Thyroid gland (tissue), 4 donors: ENCODE data around the gene GLIPR2. TPM values are rescaled to one million over a fixed set of nuclear protein-coding genes. Genes with fewer than 3 reads are reported as not detected.
A peak's percentile ranks its signal among the peaks of the same experiment; 100 is the strongest.

Experiments
- DNase-seq, 2 donors: peaks; one replicate each; pipeline ENCODE4 v3.0.0-alpha.2; 2019
- H3K27ac ChIP-seq, 3 donors: fragments of 200-600 bp; sonication (generic); 1 replicate in 2 of 3; 2 replicates in 1 of 3; pipeline ENCODE4 v1.5.1; 2016 to 2019; ENCODE audit warnings: mild to moderate bottlenecking in 1 of 3, moderate library complexity in 1 of 3
- H3K27me3 ChIP-seq: fragments of 200-600 bp; sonication (generic); one replicate; pipeline ENCODE4 v1.5.1; 2019
- H3K36me3 ChIP-seq, 2 donors: fragments of 200-600 bp; sonication (generic); one replicate each; pipeline ENCODE4 v1.5.1; 2016 to 2019
- H3K4me1 ChIP-seq, 2 donors: fragments of 200-600 bp; sonication (generic); one replicate each; pipeline ENCODE4 v1.5.1; 2017 to 2019
- H3K4me3 ChIP-seq, 3 donors: fragments of 200-600 bp; sonication (generic); replicated peaks in 1 of 3; 1 replicate in 2 of 3; 2 replicates in 1 of 3; pipeline ENCODE4 v1.5.1; 2016; ENCODE audit warnings: mild to moderate bottlenecking in 1 of 3
- H3K9me3 ChIP-seq: fragments of 200-600 bp; sonication (generic); one replicate; pipeline ENCODE4 v1.5.1; 2017
- CTCF ChIP-seq, 6 experiments: fragments of 200-600 bp in 3 of 6; fragments of 450-650 bp in 3 of 6; sonication (generic) in 3 of 6; IDR thresholded peaks; one replicate each; pipeline ENCODE4 v1.5.1; 2016 to 2019; ENCODE audit warnings: antibody characterized with exemption in 6 of 6, mild to moderate bottlenecking in 2 of 6, inconsistent platforms in 1 of 6, moderate library complexity in 1 of 6
- POLR2A ChIP-seq, 2 donors: fragments of 450-650 bp; IDR thresholded peaks; one replicate each; pipeline ENCODE4 v1.6.1; 2017; ENCODE audit warnings: antibody characterized with exemption in 2 of 2, mild to moderate bottlenecking in 2 of 2, moderate library complexity in 1 of 2
- WGBS, 2 donors: methylation state at CpG; one replicate each; pipeline ENCODE4 v1.1.5; 2017; 5-methylcytosine and 5-hydroxymethylcytosine counted together
- intact Hi-C: fragments of 100-400 bp; cut with DNase I; formaldehyde crosslinking; loops from one replicate; pipeline ENCODE4 v1.15.1; 2023
- total RNA-seq, 4 donors: library from RNA; depleted of rRNA; stranded (reverse); fragments of >200 nt; gene quantifications; one replicate each; pipeline ENCODE4 v1.2.3, GENCODE V29; 2016

GLIPR2 gene
- total RNA-seq, 4 donors from 2014 or later = 15.6 to 25.1 (median 20.4) TPM

- Histone ChIP-seq H3K9me3 (no peaks in the 10 kb centered on the region), H3K27ac (no peak overlapping the region), H3K4me3 (no peak overlapping the region), H3K4me1 (peaks cover 0 to 6% of the 10 kb centered on the region in 2 donors), H3K27me3 (no peaks in the 10 kb centered on the region), H3K36me3 (no peaks in the 10 kb centered on the region)
- no peak for DNase-seq
- TF ChIP-seq POLR2A (IDR thresholded peaks at IDR 0.05) (no peak), CTCF (IDR thresholded peaks at IDR 0.05) (no peak)
- intact Hi-C loops = no loop called here
- 83 to 90% methylated on average over 9 of the region's 9 CpGs for WGBS, 2 donors
Measured at GRCh38 chr9:36092509-36093215, 43.9 kb upstream of the GLIPR2 start.

- Histone ChIP-seq H3K4me1 (peaks cover 0 to 6% of the 10 kb centered on the region in 2 donors), H3K9me3 (no peaks in the 10 kb centered on the region), H3K27me3 (no peaks in the 10 kb centered on the region), H3K27ac (no peak overlapping the region), H3K4me3 (no peak overlapping the region), H3K36me3 (no peaks in the 10 kb centered on the region)
- no peak for DNase-seq
- intact Hi-C loops = no loop called here
- TF ChIP-seq POLR2A (IDR thresholded peaks at IDR 0.05) (no peak), CTCF (IDR thresholded peaks at IDR 0.05) (no peak)
- WGBS, 2 donors = 89 to 95% methylated on average over 2 of the region's 2 CpGs
Measured at GRCh38 chr9:36093384-36093783, 43.1 kb upstream of the GLIPR2 start.

- intact Hi-C loops = no loop called here
- Histone ChIP-seq H3K27ac (no peak overlapping the region), H3K9me3 (no peaks in the 10 kb centered on the region), H3K4me3 (no peak overlapping the region), H3K27me3 (no peaks in the 10 kb centered on the region), H3K36me3 (no peaks in the 10 kb centered on the region), H3K4me1 (no peaks in the 10 kb centered on the region)
- TF ChIP-seq CTCF (IDR thresholded peaks at IDR 0.05) = no peak
- TF ChIP-seq POLR2A (IDR thresholded peaks at IDR 0.05) = no peak
- DNase-seq = no peak
- WGBS, 2 donors = 91 to 100% methylated on average over 1 of the region's 1 CpG
Measured at GRCh38 chr9:36099718-36100117, 36.8 kb upstream of the GLIPR2 start.

GRCh38 chr9:36100532-36100931, 36.0 kb upstream of the GLIPR2 start:
- Histone ChIP-seq H3K9me3 (no peaks in the 10 kb centered on the region), H3K4me1 (no peaks in the 10 kb centered on the region), H3K4me3 (no peak overlapping the region), H3K27ac (no peak overlapping the region), H3K36me3 (no peaks in the 10 kb centered on the region), H3K27me3 (no peaks in the 10 kb centered on the region)
- 73 to 83% methylated on average over 3 of the region's 3 CpGs for WGBS, 2 donors
- no peak for TF ChIP-seq POLR2A (IDR thresholded peaks at IDR 0.05)
- no peak for TF ChIP-seq CTCF (IDR thresholded peaks at IDR 0.05)
- DNase-seq = no peak
- intact Hi-C loops = no loop called here

DNA sequence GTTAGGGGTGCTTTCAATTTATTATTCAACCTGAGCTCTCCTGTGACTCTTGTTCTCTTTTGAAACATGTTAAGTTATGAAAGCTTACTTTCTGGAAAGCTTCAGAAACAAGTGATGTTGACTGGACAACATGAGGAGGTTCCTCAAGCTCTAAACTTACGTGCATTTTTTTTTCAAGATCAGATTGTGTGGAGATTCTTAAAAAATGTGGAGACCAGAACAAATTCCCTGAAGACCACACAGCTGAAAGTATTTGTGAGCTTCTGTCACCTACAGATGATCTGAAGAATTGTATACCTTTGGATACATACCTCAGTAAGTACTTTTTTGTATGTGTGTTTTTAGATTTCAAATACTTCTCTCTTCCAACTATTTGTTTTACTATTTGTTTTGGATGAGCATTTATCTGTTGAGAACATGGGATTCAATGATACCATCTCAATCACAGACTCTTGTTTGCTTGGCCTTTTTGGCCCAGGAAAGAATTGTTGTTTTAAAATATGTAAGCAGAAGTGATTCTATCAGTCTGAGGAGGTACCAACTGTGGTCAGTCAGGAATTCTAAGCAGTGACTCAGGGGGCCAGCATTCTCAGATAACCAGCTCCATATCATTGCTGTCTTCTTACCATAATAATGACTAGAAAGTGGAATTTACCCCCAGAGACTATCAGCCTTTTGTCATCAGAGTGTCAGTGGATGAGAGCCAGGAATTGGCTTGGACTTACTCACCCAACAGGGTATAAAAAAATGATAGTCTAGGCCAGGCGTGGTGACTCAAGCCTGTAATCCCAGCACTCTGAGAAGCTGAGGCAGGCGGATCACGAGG, 34.4 kb upstream of the GLIPR2 start:
- intact Hi-C loops = loop anchor here (2.0 kb wide), 1 partner anchor 65 kb away; no protein-coding TSS in a partner anchor
- WGBS, 2 donors = 66 to 70% methylated on average over 4 of the region's 4 CpGs

More for the DNA sequence above, 34.4 kb upstream of the GLIPR2 start:
- Histone ChIP-seq H3K9me3 (no peaks in the 10 kb centered on the region), H3K36me3 (no peaks in the 10 kb centered on the region), H3K27me3 (no peaks in the 10 kb centered on the region), H3K4me3 (no peak overlapping the region), H3K4me1 (no peaks in the 10 kb centered on the region), H3K27ac (peak overlapping the region in 1 of 3 donors; percentile 4)
- TF ChIP-seq CTCF (IDR thresholded peaks at IDR 0.05) = no peak
- no peak for TF ChIP-seq POLR2A (IDR thresholded peaks at IDR 0.05)
- DNase-seq = peak; percentile 7 to 28
